ENCODE data around the gene CCDC183. TPM values are rescaled to one million over a fixed set of nuclear protein-coding genes. Genes with fewer than 3 reads are reported as not detected.

CCDC183 gene
- total RNA-seq, 1 experiment from 2014 or later: 1.1 TPM

DNA sequence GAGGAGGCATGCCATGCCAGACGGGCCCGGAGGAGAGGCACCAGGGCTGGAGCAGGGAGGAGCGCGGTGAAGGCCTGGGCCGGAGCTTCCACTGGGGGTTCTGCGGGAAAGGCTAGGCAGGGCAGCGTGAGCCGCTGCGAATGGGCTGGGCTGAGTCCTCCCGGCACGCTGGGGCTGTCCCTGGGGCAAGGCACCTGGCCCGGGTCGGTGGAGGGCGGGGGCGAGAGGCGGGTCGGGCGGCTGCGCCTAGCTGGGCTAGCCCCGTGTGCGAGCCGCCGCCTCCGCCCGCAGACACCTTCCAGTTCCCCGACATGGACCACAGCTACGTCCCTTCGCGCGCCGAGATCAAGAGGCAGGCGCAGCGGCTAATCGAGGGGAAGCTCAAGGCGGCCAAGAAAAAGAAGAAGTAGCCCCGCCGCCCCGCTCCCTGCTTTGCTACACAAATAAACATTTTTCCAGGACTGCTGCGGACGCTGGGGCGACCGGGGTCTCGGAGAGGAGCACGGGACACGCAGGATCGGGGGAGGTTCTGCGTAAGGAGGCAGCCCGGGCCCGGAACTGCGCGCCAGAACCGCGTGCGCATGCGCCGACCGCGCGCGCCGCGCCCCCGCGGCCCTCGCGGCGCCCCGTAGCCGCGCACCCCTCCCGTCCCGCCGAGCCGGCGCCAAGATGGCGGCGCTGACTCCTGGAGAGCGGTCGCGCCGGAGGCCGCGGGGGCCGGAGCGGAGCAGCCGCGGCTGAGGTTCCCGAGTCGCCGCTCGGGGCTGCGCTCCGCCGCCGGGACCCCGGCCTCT lies 11.3 kb downstream of the CCDC183 start, which contains the start of gene RABL6:
TSS of gene RABL6 (plus strand) at position 668 of the 794 bp plus-strand sequence. CDS start 249 bp downstream, outside the sequence.
- H3K56ac ChIP-seq (ENCODE audit: insufficient read length, low read depth, low read length): no peak within 1 kb of the TSS
- H3K23me2 ChIP-seq (ENCODE audit: insufficient read length, low read depth, low read length, poor library complexity, severe bottlenecking): peaks cover 15% of the 10 kb centered on the region
- no peak within 1 kb of the TSS for H2BK12ac ChIP-seq (ENCODE audit: insufficient read length, low read depth, low read length)
- peaks cover 9% of the 10 kb centered on the region; the same call in 1 of the 2 replicates for H3K79me2 ChIP-seq (ENCODE audit: insufficient read depth, low read length)
- H2BK5ac ChIP-seq (ENCODE audit: insufficient read length, low read length): no peak within 1 kb of the TSS
- Mint-ChIP-seq H3K27ac (peak within 1 kb of the TSS in 2 of 3 experiments; percentile 68 to 86; a peak in 2 of 7 replicates), H3K27me3 (ENCODE audit: low read depth) (peaks cover 15% of the 10 kb centered on the region), H3K4me1 (peaks cover 16 to 27% of the 10 kb centered on the region in 2 experiments), H3K4me3 (peak within 1 kb of the TSS; percentile 80 to 91), H3K36me3 (ENCODE audit: insufficient read depth in 1 of 3, low read depth in 3 of 3) (peaks cover 23 to 46% (median 37%) of the 10 kb centered on the region in 3 experiments; a peak in 6 of 7 replicates), H3K9me3 (no peaks in the 10 kb centered on the region)
- H3K9me3 ChIP-seq (ENCODE audit: control insufficient read depth, low read depth, low read length): no peaks in the 10 kb centered on the region
- TF ChIP-seq, protein P1, sequence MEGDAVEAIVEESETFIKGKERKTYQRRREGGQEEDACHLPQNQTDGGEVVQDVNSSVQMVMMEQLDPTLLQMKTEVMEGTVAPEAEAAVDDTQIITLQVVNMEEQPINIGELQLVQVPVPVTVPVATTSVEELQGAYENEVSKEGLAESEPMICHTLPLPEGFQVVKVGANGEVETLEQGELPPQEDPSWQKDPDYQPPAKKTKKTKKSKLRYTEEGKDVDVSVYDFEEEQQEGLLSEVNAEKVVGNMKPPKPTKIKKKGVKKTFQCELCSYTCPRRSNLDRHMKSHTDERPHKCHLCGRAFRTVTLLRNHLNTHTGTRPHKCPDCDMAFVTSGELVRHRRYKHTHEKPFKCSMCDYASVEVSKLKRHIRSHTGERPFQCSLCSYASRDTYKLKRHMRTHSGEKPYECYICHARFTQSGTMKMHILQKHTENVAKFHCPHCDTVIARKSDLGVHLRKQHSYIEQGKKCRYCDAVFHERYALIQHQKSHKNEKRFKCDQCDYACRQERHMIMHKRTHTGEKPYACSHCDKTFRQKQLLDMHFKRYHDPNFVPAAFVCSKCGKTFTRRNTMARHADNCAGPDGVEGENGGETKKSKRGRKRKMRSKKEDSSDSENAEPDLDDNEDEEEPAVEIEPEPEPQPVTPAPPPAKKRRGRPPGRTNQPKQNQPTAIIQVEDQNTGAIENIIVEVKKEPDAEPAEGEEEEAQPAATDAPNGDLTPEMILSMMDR (conservative IDR thresholded peaks at IDR 0.05): no peak
- H3K27ac ChIP-seq (ENCODE audit: insufficient read length, low read depth, low read length): no peak within 1 kb of the TSS
- no peak within 1 kb of the TSS for H4K5ac ChIP-seq (ENCODE audit: insufficient read length, low read depth, low read length)
- H2BK15ac ChIP-seq (ENCODE audit: low read depth, low read length): no peak within 1 kb of the TSS
- no CpG with 5 or more reads among the region's 96 CpGs for WGBS (ENCODE audit: extremely low coverage, insufficient read length, low lambda C conversion rate)
- H3K14ac ChIP-seq (ENCODE audit: insufficient read depth, low read length): peak within 1 kb of the TSS; percentile 85
- no peak within 1 kb of the TSS for H3K23ac ChIP-seq (ENCODE audit: insufficient read length, low read depth, low read length)
- H3K18ac ChIP-seq (ENCODE audit: insufficient read length, low read depth, low read length): peak within 1 kb of the TSS; percentile 64
- H3K9ac ChIP-seq (ENCODE audit: extremely low read depth, insufficient read length, low read length): peak within 1 kb of the TSS; percentile 81
- H2BK120ac ChIP-seq (ENCODE audit: low read depth, low read length, poor library complexity, severe bottlenecking): no peak within 1 kb of the TSS
- H2AK5ac ChIP-seq (ENCODE audit: insufficient read length, low read length): no peak within 1 kb of the TSS
- no peak within 1 kb of the TSS for H2BK20ac ChIP-seq (ENCODE audit: low read depth, low read length, poor library complexity, severe bottlenecking)
- H2AFZ ChIP-seq (ENCODE audit: low read length): no peak within 1 kb of the TSS
- no peak within 1 kb of the TSS for H4K91ac ChIP-seq (ENCODE audit: insufficient read length, low read depth, low read length)
- H3T11ph ChIP-seq (ENCODE audit: low read length): no peak within 1 kb of the TSS
- H3K79me1 ChIP-seq (ENCODE audit: insufficient read depth, low read depth, low read length, poor library complexity, severe bottlenecking): peaks cover 11% of the 10 kb centered on the region
- no peak within 1 kb of the TSS for H3K4ac ChIP-seq (ENCODE audit: low read depth, low read length)
- no peak within 1 kb of the TSS for H4K8ac ChIP-seq (replicated peaks; ENCODE audit: insufficient read length, low read depth, low read length)
- H4K20me1 ChIP-seq (ENCODE audit: control insufficient read depth, insufficient read depth, insufficient read length): peaks cover 4% of the 10 kb centered on the region
- peak; percentile 65 for DNase-seq
- peak within 1 kb of the TSS; percentile 88 for H3K4me2 ChIP-seq (ENCODE audit: insufficient read depth, insufficient read length, low read length)
- no peaks in the 10 kb centered on the region for H3K4me1 ChIP-seq (ENCODE audit: insufficient read depth, low read length)
- H3K27me3 ChIP-seq (ENCODE audit: insufficient read depth, low read length): no peaks in the 10 kb centered on the region; the same call in 1 of the 2 replicates
